ENCODE results near the gene ABCA9.
"Not testable (repeated sequence)": the region's sequence is repeated elsewhere in the genome, so short reads cannot be mapped to it uniquely, and the experiment has no call there.

Gene ABCA9, protein sequence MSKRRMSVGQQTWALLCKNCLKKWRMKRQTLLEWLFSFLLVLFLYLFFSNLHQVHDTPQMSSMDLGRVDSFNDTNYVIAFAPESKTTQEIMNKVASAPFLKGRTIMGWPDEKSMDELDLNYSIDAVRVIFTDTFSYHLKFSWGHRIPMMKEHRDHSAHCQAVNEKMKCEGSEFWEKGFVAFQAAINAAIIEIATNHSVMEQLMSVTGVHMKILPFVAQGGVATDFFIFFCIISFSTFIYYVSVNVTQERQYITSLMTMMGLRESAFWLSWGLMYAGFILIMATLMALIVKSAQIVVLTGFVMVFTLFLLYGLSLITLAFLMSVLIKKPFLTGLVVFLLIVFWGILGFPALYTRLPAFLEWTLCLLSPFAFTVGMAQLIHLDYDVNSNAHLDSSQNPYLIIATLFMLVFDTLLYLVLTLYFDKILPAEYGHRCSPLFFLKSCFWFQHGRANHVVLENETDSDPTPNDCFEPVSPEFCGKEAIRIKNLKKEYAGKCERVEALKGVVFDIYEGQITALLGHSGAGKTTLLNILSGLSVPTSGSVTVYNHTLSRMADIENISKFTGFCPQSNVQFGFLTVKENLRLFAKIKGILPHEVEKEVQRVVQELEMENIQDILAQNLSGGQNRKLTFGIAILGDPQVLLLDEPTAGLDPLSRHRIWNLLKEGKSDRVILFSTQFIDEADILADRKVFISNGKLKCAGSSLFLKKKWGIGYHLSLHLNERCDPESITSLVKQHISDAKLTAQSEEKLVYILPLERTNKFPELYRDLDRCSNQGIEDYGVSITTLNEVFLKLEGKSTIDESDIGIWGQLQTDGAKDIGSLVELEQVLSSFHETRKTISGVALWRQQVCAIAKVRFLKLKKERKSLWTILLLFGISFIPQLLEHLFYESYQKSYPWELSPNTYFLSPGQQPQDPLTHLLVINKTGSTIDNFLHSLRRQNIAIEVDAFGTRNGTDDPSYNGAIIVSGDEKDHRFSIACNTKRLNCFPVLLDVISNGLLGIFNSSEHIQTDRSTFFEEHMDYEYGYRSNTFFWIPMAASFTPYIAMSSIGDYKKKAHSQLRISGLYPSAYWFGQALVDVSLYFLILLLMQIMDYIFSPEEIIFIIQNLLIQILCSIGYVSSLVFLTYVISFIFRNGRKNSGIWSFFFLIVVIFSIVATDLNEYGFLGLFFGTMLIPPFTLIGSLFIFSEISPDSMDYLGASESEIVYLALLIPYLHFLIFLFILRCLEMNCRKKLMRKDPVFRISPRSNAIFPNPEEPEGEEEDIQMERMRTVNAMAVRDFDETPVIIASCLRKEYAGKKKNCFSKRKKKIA (N-terminal part only)

DNA sequence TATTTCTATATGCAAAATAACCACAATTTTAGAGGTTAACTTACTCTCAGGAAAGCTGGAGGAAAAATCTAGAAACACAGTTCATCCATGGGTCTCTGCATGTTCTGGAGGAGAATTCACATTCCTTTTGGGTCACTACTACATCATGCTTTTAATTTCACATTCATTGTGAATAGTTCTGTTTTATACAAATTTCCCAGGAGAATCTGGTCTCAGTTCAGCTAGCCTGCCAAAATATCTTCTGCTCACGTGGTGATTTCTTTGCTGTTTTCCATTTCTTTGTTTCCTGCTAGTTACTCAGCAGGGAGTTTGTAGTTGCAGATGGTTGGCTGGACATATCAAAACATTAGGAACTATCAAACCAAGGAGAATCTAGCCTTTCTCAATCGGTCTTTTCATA lies at the start of gene ABCA9:
ABCA9 (minus strand) TSS at position 106 of the 400 bp plus-strand sequence. CDS start 9,801 bp downstream, outside the sequence.
- no peak for DNase-seq (ENCODE audit: low read depth in 1 of 2, low spot score in 1 of 2)

DNA sequence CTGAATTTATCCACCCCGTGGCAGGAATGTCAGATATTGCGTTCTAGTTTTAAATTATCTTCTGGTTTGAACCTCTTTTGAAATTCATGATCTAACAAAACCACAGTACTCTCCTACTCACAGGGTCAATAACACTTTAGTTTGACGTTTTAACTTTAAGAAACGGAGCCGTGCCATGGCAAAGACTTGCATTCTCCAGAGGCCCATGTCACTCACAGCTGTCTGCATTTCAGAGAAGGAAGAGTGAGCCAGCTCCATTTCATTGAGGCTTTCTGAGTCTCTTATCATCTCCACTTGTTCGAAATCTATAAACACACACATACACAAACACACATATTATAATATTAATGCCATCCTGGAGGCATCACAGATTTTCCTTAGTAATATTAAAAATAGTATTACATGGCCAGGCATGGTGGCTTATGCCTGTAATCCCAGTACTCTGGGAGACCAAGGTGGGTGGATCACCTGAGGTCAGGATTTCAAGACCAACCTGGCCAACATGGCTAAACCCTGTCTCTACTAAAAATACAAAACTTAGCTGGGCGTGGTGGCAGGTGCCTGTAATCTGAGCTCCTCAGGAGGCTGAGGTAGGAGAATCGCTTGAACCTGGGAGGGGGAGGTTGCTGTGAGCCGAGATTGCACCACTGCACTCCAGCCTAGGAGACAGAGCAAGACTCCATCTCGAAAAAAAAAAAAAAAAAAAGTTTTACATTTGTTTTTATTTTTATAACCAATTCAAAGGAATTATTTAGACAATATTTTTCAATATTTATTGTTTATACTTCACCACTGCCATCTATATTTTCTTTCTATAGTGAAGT lies 45.4 kb upstream of the ABCA9 start:
- no peak for DNase-seq (ENCODE audit: low read depth in 1 of 2, low spot score in 1 of 2)

DNA sequence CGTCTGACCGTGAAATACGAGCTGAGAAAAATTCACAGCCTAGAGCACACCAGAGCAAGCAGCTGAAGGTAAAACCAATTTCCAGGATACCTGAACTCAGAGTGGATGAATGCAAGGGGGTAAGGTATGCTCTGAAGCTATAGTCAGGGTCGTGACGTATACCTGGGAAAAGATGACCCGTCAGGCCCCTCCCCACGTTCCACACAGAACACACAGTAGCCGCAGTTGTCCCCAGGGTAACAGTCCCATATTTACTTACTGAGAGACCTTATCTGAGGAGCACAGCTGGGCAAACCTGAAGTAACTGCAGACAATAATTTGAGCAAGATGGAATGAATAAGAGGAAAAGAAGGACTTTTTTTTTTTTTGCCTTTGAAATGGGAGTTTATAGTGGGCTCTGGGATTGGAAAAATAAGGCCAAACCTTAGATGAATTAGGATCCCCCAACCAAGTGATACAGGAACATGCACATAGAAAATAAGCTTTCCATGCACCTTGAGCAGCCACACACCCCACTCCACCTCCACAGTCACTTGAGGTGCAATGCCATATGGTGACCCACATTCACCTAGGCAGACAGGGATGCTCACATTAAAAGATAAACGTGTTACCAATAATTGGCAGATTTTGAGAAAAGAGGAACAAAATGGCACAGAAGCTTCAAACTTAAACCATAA lies 43.0 kb upstream of the ABCA9 start:
- DNase-seq (ENCODE audit: low read depth in 1 of 2, low spot score in 1 of 2) = no peak

DNA sequence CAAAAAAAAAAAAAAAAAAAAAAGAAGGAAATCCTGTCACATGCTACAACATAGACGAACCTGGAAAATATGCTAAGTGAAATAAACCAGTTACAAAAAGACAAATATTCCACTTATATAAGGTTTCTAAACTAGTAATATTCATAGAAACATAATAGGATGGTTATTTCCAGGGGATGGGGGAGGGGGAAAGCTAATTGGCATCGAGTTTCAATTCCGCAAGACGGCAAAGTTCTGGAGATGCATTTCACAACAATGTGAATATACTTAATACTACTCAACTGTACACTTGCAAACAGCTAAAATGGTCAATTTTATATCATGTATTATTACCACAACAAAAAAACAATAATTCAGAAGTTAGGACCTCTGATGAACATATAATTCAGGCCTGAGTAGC lies 37.9 kb upstream of the ABCA9 start:
- no peak for DNase-seq (ENCODE audit: low read depth in 1 of 2, low spot score in 1 of 2)

DNA sequence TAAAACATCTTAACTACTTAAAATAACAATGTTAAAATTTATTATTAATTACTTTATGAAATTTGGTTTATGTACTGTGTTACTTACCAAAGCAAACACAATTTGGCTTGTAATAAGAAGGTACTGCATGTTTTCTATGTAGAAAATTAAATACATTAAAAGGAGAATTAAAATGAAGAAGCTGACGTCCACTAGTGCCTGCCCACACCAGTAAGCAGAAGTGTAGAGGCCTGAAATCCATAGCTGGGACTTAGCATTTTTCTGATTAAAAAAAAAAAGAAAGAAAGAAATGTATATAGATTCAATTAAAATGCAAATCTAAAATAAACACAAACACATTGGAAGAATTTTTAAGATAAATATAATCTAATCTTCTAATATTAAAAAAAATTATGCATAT lies 35.8 kb upstream of the ABCA9 start:
- no peak for DNase-seq (ENCODE audit: low read depth in 1 of 2, low spot score in 1 of 2)

DNA sequence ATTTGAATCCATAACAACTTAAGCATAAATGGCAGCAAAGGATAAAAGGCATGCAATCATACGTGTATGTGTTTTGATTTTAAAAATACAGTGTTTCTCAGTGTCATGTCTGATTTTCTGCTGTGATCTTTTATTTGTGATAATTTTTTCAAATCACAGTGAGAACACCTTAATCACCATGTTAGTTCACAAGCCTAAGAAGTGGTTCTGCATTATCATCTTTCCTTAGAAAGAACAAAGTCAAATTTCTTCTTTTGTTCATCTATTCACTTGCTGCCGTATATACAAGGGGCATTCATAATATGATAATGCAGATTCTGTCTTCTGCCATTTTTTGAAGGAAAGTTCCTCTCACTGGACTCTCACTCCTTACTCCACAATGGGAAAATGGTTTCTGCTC lies 33.3 kb upstream of the ABCA9 start:
- no peak for DNase-seq (ENCODE audit: low read depth in 1 of 2, low spot score in 1 of 2)

DNA sequence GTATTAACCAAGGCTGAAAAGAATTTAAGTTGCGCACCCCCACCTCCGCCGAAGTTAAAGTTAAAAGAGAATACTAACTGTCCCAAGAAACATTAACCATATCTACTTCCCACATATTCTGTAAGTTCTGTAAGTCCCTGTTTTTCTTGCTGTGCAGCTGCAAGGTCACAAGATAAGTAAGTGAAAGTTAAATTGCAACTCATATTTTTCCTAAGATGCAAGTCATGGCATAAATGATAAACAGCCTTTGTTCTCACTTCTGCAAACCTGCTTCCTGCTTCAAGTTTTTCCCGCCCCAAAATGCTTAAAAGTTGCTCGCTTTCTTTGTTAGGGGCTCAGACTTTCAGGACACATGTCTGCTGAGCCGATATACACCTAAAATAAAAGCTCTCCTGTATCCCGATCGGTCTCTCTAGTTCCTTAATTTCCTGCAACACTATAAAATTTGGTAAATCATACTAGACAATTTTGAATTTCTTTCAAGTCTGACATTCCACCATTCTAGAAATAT lies 32.6 kb upstream of the ABCA9 start:
- DNase-seq (ENCODE audit: low read depth in 1 of 2, low spot score in 1 of 2) = no peak

DNA sequence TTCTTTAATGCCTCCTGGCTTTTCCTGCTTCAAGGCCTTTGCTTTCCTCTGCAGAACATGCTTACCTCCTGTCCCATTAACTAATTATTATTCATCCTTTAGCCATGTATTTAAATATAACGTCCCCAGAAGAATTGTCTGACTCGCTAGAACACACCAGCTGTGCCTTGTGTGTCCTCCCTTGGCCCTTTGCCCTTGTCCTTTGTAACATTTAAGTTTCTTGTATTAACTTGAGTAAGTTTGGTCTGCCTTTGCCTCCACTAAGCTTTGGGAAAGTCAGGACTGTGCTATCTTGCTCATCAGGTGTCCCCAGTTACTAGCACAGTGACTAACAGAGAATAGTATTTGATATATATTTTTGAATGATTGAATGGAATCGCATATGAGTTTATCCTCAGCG lies 29.6 kb upstream of the ABCA9 start:
- DNase-seq (ENCODE audit: low read depth in 1 of 2, low spot score in 1 of 2) = no peak

DNA sequence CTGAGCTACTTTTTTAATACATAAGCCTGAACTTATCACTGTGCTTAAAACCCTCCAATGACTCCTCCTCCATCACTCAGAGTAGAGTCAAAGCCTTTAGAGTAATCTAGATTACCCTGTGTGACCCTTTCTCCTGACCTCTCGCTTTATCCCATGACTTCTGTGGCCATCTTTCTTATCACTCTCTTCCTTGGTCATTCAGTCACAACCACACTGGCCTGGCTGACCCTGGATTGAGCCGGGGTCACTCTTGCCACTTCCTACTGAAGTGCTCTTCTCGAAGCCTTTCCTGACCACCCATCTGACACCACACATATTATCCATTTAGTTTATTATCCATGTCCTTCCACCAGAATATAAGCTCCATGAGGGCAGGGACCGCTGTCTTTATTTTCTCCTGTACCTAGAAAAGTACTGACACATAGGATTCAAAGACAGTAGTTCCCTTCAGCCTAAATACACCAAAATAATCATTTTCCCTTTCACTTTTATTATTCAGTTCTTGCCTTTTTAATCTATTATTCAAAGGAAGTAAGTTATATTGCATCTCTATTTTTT lies 28.0 kb upstream of the ABCA9 start:
- no peak for DNase-seq (ENCODE audit: low read depth in 1 of 2, low spot score in 1 of 2)

DNA sequence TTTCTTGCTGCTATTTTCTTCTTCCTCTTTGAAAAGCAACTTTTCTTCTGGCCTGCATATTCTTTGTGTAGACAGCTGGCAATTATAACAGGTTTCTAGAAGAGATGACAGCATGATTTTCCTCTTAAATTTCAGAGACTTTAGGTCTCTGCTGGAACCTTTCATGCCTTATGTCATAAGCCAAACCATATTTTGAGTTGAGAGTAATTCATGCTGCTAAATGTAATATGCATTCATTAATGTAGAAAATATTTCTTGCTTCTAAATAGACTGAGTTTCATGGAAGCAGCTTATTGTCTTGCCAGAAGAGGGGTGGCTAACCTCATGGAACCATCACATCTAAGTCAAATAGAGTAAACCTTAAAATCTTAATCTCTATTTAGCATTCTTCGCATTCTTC lies 25.9 kb upstream of the ABCA9 start:
- no peak for DNase-seq (ENCODE audit: low read depth in 1 of 2, low spot score in 1 of 2)

DNA sequence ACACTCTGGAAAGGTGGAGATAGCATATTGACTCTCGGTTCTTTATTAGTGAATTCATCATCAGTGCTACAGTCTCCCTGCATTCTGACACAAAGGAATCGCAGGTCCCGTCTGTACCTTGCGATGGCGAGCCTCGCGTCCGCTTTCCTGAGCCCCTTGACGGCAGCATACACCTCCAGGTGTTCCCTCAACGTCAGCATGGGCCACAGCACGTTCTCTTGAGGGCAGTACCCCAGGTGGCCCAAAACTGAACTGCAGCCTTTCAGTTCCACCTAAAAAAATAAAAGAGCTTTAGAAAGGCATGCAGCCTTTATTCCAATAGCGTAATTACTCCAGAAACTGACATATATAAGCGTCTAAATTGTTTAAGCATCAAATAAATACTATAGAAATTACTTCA lies 24.2 kb upstream of the ABCA9 start:
- no peak for DNase-seq (ENCODE audit: low read depth in 1 of 2, low spot score in 1 of 2)

DNA sequence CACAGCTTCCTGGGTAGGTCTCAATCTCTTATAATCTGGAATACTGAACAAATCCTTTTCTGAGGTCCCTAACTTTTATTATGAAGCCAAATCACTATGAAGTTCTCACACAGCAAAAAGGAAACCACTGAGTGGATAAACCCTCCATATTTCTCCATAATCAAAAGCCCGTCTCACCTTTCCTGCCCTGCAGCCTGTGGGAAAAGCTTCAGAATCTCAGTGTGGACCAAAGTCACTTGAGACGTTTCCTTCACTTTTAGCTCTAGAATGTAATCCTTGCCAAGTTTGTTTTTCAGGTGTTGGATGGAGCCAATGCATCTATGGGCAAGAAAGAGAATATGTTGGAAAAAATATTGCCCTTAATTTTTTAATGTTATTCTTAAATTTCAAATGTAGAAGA lies 22.0 kb upstream of the ABCA9 start:
- DNase-seq (ENCODE audit: low read depth in 1 of 2, low spot score in 1 of 2) = no peak

DNA sequence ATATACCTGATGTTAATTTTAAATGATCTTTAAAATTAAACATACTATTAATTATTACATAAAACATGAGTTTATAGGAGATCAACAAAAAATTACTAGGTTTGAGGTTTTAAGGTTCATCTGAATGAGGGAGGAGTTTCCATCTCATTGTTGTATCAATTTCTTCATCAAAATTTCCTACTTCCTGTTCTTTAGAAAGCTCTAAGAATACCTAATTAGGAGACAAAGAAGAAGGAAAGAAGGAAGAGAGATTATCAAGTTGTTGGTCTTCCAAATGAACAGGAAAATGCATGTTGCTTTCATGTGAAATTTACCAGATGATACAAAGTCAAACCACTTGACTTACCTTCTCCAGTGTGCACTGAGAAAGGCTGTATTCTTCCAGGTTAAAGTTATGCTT lies 18.1 kb upstream of the ABCA9 start:
- DNase-seq (ENCODE audit: low read depth in 1 of 2, low spot score in 1 of 2) = no peak

DNA sequence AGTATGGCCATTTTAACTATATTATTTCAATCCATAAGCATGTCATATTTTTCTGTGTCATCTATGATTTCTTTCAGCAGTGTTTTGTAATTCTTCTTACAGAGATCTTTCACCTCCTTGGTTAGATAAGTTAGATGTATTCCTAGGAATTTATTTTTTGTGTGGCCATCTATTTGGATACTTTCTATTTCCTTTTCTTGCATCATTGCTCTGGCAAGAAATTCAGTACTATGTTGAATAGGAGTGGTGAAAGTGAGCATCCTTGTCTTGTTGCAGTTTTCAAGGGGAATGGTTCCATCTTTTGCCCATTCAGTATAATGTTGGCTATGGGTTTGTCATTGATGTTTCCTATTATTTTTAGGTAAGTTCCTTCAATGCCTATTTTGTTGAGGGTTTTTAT lies 15.1 kb upstream of the ABCA9 start:
- DNase-seq (ENCODE audit: low read depth in 1 of 2, low spot score in 1 of 2) = no peak

DNA sequence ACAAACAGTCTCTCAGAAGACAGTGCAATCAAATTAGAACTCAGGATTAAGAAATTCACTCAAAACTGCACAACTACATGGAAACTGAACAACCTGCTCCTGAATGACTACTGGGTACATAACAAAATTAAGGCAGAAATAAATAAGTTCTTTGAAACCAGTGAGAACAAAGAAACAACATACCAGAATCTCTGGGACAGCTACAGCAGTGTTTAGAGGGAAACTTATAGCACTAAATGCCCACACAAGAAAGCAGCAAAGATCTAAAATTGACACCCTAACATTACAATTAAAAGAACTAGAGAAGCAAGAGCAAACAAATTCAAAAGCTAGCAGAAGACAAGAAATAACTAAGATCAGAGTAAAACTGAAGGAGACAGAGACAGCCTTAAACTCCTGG lies 12.7 kb upstream of the ABCA9 start:
- DNase-seq (ENCODE audit: low read depth in 1 of 2, low spot score in 1 of 2) = not testable (repeated sequence)

DNA sequence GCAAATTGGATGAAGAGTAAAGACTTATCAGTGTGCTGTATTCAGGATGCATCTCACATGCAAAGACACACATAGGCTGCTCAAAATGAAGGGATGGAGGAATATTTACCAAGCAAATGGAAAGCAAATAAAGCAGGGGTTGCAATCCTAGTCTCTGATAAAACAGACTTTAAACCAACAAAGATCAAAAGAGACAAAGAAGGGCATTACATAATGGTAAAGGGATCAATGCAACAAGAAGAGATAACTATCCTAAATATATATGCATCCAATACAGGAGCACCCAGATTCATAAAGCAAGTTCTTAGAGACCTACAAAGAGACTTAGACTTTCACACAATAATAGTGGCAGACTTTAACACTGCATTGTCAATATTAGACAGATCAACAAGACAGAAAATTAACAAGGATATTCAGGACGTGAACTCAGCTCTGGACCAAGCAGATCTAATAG lies 12.1 kb upstream of the ABCA9 start:
- DNase-seq (ENCODE audit: low read depth in 1 of 2, low spot score in 1 of 2) = not testable (repeated sequence)

DNA sequence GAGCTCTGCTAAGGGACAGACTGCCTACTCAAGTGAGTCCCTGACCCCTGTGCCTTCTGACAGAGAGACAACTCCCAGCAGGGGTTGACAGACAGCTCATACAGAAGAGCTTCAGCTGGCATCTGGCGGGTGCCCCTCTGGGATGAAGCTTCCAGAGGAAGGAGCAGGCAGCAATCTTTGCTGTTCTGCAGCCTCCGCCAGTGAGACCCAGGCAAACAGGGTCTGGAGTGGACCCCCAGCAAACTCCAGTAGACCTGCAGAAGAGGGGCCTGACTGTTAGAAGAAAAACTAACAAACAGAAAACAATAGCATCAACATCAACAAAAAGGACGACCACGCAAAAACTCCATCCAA lies 10.5 kb upstream of the ABCA9 start:
- not testable (repeated sequence) for DNase-seq (ENCODE audit: low read depth in 1 of 2, low spot score in 1 of 2)

DNA sequence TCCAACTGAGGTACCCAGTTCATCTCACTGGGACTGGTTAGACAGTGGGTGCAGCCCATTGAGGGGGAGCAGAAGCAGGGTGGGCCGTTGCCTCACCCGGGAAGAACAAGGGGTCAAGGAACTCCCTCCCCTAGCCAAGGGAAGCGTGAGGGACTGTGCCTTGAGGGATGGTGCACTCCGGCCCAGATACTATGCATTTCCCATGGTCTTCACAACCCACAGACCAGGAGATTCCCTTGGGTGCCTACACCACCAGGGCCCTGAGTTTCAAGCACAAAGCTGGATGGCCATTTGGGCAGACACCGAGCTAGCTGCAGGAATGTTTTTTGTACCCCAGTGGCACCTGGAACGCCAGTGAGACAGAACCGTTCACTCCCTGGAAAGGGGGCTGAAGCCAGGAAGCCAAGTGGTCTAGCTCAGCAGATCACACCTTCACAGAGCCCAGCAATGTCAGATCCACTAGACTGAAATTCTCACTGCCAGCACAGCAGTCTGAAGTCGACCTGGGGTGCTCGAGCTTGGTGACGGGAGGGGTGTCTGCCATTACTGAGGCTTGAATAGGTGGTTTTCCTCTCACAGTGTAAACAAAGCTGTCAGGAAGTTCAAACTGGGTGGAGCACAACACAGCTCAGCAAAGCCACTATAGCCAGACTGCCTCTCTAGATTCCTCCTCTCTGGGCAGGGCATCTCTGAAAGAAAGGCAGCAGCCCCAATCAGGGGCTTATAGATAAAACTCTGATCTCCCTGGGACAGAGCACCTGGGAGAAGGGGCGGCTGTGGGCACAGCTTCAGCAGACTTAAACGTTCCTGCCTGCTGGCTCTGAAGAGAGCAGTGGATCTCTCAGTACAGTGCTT lies 9.9 kb upstream of the ABCA9 start:
- DNase-seq (ENCODE audit: low read depth in 1 of 2, low spot score in 1 of 2) = not testable (repeated sequence)
